Choroid plexus epithelial cell (primary cell): ENCODE measurements around the gene PDZRN3.
"Not testable (repeated sequence)": the region's sequence is repeated elsewhere in the genome, so short reads cannot be mapped to it uniquely, and the experiment has no call there.

ENCODE experiments used
- DNase-seq: peaks from one replicate; pipeline ENCODE4 v3.0.0-alpha.2; 2010; ENCODE audit warnings: low read depth
- H3K4me3 ChIP-seq: 2 replicates; pipeline ENCODE4 v1.5.1; 2011; ENCODE audit warnings: low read depth, mild to moderate bottlenecking, control low read depth, low read length, moderate library complexity
- CTCF ChIP-seq: conservative IDR thresholded peaks from 2 replicates; pipeline ENCODE4 v1.5.1; 2011; ENCODE audit warnings: low read depth, mild to moderate bottlenecking, control low read depth, inconsistent platforms, low read length, moderate library complexity

PDZRN3 gene

DNA sequence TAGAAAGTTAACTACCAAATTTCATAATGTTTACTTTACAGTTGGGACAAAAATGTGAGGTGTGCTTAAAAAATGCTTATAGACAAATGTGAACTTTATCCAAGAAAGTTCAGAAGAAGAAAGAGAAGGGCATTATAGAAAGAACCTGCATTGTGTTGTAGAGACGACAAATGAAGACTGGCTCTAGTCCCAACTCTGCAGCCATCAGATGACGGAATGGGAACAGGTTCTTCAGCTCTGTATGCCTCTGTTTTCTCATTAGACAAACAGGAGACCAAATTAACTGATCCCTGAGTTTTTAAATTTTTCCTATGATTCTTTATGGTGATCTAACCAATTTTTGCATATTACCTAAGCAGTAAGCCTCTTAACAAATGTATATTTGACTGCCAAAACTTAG lies 49.2 kb downstream of the PDZRN3 start:
- TF ChIP-seq CTCF = no peak
- no peak overlapping the region for H3K4me3 ChIP-seq
- DNase-seq = no peak

DNA sequence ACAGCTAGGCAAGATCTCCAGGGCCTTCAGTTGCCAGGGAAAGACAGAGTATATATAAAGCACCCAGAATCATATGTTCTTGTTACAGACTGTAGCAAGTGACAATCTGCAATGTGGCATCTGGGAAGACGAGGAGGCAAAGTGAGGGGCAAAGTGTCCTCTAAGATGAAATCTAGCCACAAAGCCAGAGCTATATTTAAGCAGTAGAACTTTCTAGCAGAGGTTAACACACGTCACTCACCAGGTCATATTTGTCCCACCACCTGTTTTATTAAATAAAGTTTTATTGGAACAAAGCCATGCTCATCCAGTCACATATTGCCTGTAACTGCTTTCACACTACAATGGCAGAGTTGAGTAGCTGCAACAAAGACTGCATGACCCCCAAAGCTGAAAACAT lies 51.5 kb downstream of the PDZRN3 start:
- no peak overlapping the region for H3K4me3 ChIP-seq
- TF ChIP-seq CTCF = no peak
- DNase-seq = no peak

DNA sequence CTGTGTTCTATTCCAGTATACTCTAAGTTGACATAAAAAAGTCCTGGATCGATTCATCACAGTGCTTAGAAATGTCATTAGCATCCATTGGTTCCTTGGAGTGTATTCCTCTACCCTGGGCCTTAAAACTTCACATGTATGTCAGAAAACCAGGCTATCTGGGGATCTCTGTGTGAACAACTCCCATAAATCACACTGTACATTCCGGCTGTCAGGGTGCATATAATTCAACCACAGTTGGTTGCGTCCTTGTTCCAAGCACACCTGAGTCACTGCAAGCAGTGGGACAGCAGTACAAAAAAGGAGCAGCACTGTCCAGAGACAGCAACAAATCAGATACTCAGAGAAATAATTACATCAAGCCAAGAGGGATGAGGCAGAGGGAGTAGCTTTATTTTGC lies 52.4 kb downstream of the PDZRN3 start:
- DNase-seq = no peak
- H3K4me3 ChIP-seq = no peak overlapping the region
- TF ChIP-seq CTCF = no peak

DNA sequence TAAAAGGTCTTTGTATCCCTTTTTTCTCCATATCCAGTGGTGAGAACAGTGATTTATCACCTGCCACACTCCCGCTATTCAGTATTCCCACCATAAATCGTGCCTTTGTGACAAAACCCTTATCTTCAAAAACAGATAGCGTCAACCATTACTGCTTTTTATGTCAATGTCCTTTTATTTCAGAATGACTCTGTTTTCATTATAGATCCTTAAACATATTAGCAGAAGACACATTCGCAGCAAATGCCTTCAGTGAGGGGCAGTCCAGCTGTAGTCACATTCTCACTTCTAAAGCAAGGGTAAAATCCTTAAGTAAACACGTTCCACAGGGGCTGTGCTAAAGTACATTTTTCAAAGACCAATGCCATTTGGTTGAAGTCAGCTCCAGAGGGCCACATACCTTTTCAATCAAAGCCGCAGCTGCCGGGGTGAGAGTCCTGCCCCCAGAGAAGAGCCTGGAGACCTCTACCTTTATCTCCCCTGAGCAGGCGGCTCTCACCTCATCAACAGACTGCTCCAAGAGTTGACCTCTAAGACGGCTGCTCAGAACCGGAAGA lies 53.4 kb downstream of the PDZRN3 start:
- no peak for DNase-seq
- H3K4me3 ChIP-seq = no peak overlapping the region
- no peak for TF ChIP-seq CTCF

GRCh38 chr3:73569246-73569760 lies 55.4 kb downstream of the PDZRN3 start:
- H3K4me3 ChIP-seq = no peak overlapping the region
- DNase-seq = no peak
- no peak for TF ChIP-seq CTCF

GRCh38 chr3:73568371-73568862 lies 56.3 kb downstream of the PDZRN3 start:
- TF ChIP-seq CTCF = no peak
- DNase-seq = no peak
- no peak overlapping the region for H3K4me3 ChIP-seq

- not testable (repeated sequence) for H3K4me3 ChIP-seq, DNase-seq
These were observed 59.4 kb downstream of the PDZRN3 start for GRCh38 chr3:73565374-73565773.
